GM23338 (cell line): ENCODE results near the gene AKIRIN2. TPM values are rescaled to one million over a fixed set of nuclear protein-coding genes. Genes with fewer than 3 reads are reported as not detected.
A peak's percentile ranks its signal among the peaks of the same experiment; 100 is the strongest.

ENCODE experiments used
- ATAC-seq: fragments of 200-7000 bp; cut with Tn5 transposase; 3 replicates; pipeline ENCODE4 v1.9.1; 2020
- DNase-seq: peaks from one replicate; pipeline ENCODE4 v3.0.0-alpha.2; 2015; ENCODE audit warnings: low spot score
- H2AFZ ChIP-seq: fragments of 200-600 bp; sonication (generic); 2 replicates; pipeline ENCODE4 v1.8.0; 2016; ENCODE audit warnings: antibody characterized with exemption, mild to moderate bottlenecking, moderate library complexity
- H3F3A ChIP-seq: fragments of 200-600 bp; sonication (generic); replicated peaks from 2 replicates; pipeline ENCODE4 v1.8.0; 2017; ENCODE audit warnings: antibody characterized with exemption, mixed run types, low read depth
- H3K27ac ChIP-seq: fragments of 200-600 bp; sonication (generic); 2 replicates; pipeline ENCODE4 v1.6.1; 2016; ENCODE audit warnings: low read depth
- H3K27me3 ChIP-seq: fragments of 200-600 bp; sonication (generic); 2 replicates; pipeline ENCODE4 v1.8.0; 2016; ENCODE audit warnings: mild to moderate bottlenecking, mixed run types, moderate library complexity; ENCODE audit not compliant: insufficient read depth
- H3K36me3 ChIP-seq: fragments of 200-600 bp; sonication (generic); 2 replicates; pipeline ENCODE4 v1.8.0; 2016; ENCODE audit warnings: mild to moderate bottlenecking; ENCODE audit not compliant: insufficient read depth
- H3K4me1 ChIP-seq: fragments of 200-600 bp; sonication (generic); 2 replicates; pipeline ENCODE4 v1.8.0; 2016; ENCODE audit warnings: mild to moderate bottlenecking, moderate library complexity; ENCODE audit not compliant: insufficient read depth
- H3K4me2 ChIP-seq: fragments of 200-600 bp; sonication (generic); 2 replicates; pipeline ENCODE4 v1.7.1; 2017; ENCODE audit warnings: mixed run types
- H3K4me3 ChIP-seq: fragments of 200-600 bp; sonication (generic); 2 replicates; pipeline ENCODE4 v1.6.1; 2016; ENCODE audit warnings: mixed run types
- H3K79me2 ChIP-seq: fragments of 200-600 bp; sonication (generic); replicated peaks from 2 replicates; pipeline ENCODE4 v1.8.0; 2017; ENCODE audit warnings: mild to moderate bottlenecking; ENCODE audit not compliant: insufficient read depth
- H3K9me2 ChIP-seq: fragments of 200-600 bp; sonication (generic); 2 replicates; pipeline ENCODE4 v1.8.0; 2017; ENCODE audit not compliant: insufficient read depth
- H4K20me1 ChIP-seq: fragments of 200-600 bp; sonication (generic); replicated peaks from 2 replicates; pipeline ENCODE4 v1.8.0; 2017; ENCODE audit warnings: mild to moderate bottlenecking; ENCODE audit not compliant: insufficient read depth
- H3K27ac Mint-ChIP-seq: 2 replicates; pipeline ENCODE4 v1.8.0; 2020; ENCODE audit warnings: inconsistent platforms, mild to moderate bottlenecking, moderate library complexity, mixed read lengths
- H3K27me3 Mint-ChIP-seq: 3 replicates; pipeline ENCODE4 v1.8.0; 2022; ENCODE audit warnings: low read depth, mild to moderate bottlenecking, moderate library complexity, mixed read lengths, inconsistent platforms; ENCODE audit not compliant: insufficient read depth, poor library complexity
- H3K36me3 Mint-ChIP-seq: 3 replicates; pipeline ENCODE4 v1.8.0; 2021; ENCODE audit warnings: low read depth, mild to moderate bottlenecking, inconsistent platforms, moderate library complexity, mixed read lengths
- H3K4me1 Mint-ChIP-seq: 3 replicates; pipeline ENCODE4 v1.8.0; 2020; ENCODE audit warnings: mild to moderate bottlenecking, inconsistent platforms, mixed read lengths
- H3K4me3 Mint-ChIP-seq: 3 replicates; pipeline ENCODE4 v1.8.0; 2021; ENCODE audit warnings: moderate library complexity, mild to moderate bottlenecking, inconsistent platforms, mixed read lengths
- H3K9me3 Mint-ChIP-seq: 3 replicates; pipeline ENCODE4 v1.8.0; 2020; ENCODE audit warnings: moderate library complexity, mild to moderate bottlenecking, inconsistent platforms, mixed read lengths
- CREB1 ChIP-seq: fragments of 250-450 bp; sonication (Bioruptor Pico); IDR thresholded peaks from 2 replicates; pipeline ENCODE4 v1.5.0; 2020; ENCODE audit warnings: low read depth, mild to moderate bottlenecking, moderate library complexity
- EZH2phosphoT487 ChIP-seq: fragments of 200-600 bp; sonication (generic); IDR thresholded peaks from one replicate; pipeline ENCODE4 v1.8.1; 2018; ENCODE audit warnings: antibody characterized with exemption; ENCODE audit not compliant: unreplicated experiment
- JUNB ChIP-seq: IDR thresholded peaks from one replicate; pipeline ENCODE4 v1.6.1; 2016; ENCODE audit warnings: antibody characterized with exemption; ENCODE audit not compliant: unreplicated experiment
- NANOG ChIP-seq: IDR thresholded peaks from 2 replicates; pipeline ENCODE4 v1.6.1; 2016; ENCODE audit warnings: antibody characterized with exemption, borderline replicate concordance
- POLR2AphosphoS5 ChIP-seq: IDR thresholded peaks from 2 replicates; pipeline ENCODE4 v1.6.1; 2016; ENCODE audit warnings: antibody characterized with exemption, low read depth
- STAT1 ChIP-seq: IDR thresholded peaks from one replicate; pipeline ENCODE4 v1.6.1; 2016; ENCODE audit warnings: antibody characterized with exemption; ENCODE audit not compliant: unreplicated experiment
- ZNF114 ChIP-seq: fragments of 250-450 bp; sonication (Bioruptor Pico); IDR thresholded peaks from 2 replicates; pipeline ENCODE4 v1.5.0; 2020; ENCODE audit warnings: mild to moderate bottlenecking, moderate library complexity
- polyA plus RNA-seq: library from polyadenylated mRNA; unstranded; fragments of >200 nt; fragmentation: Nextera tagmentation; extraction: Ambion mirVana; gene quantifications from 2 replicates; pipeline ENCODE4 v1.2.1, GENCODE V29; 2016
- total RNA-seq: library from RNA; depleted of rRNA; stranded (reverse); fragments of >200 nt; shearing (Covaris generic); gene quantifications from 2 replicates; pipeline ENCODE4 v1.2.3, GENCODE V29; 2014
- TF ChIP-seq, protein P1 (sequence below): IDR thresholded peaks from 2 replicates; pipeline ENCODE4 v1.6.1; 2016; ENCODE audit warnings: antibody characterized with exemption
- TF ChIP-seq, protein P2 (sequence below): IDR thresholded peaks from one replicate; pipeline ENCODE4 v1.6.1; 2018; ENCODE audit warnings: antibody characterized with exemption; ENCODE audit not compliant: unreplicated experiment
- TF ChIP-seq, protein P3 (sequence below), 2 experiments: fragments of 200-600 bp in 1 of 2; sonication (generic) in 1 of 2; conservative IDR thresholded peaks; 2 replicates each; pipeline versions ENCODE4 v1.5.1 to v1.6.1; 2016 to 2017; ENCODE audit warnings: antibody characterized with exemption in 2 of 2, low read depth in 2 of 2, mild to moderate bottlenecking in 2 of 2, moderate library complexity in 1 of 2

Gene AKIRIN2
- total and polyA plus RNA-seq, 2 experiments from 2014 or later: 62.1 to 98.1 TPM

DNA sequence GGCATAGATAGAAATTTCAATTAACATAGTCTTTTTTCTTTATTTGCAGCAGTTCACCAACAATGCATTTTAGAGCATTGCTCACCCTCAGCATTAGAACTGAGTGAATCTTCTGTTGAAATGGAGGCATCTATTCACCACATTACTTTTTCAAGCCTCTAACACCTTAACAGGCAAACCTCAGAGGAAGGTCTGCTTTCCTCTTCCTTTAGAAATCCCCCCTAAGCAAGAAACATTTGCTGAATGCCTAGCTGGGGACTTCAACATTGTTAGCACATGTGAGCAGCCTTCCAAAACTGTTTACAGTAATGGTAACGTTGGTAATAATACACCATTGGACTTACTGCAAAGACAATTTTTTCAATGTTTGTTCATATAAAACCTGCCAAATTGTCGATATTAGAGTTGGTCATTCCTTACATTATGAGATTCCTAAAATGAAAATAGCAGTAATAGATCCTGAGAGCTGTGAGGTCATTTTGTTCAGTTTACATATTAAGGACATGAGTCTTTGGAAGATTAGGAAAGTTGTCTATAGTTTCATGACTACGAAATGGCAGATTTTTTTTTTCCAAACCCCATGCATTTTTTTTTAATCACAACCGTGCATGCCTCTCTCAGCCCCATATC lies 20.6 kb upstream of the AKIRIN2 start:
- no peaks in the 10 kb centered on the region for H3K79me2 ChIP-seq
- no peaks in the 10 kb centered on the region for H3K36me3 ChIP-seq
- no peak for ATAC-seq
- H3K27ac ChIP-seq: no peak overlapping the region
- no peak overlapping the region for H3K4me2 ChIP-seq
- no peak overlapping the region for H3K4me3 ChIP-seq
- TF ChIP-seq, protein P1, sequence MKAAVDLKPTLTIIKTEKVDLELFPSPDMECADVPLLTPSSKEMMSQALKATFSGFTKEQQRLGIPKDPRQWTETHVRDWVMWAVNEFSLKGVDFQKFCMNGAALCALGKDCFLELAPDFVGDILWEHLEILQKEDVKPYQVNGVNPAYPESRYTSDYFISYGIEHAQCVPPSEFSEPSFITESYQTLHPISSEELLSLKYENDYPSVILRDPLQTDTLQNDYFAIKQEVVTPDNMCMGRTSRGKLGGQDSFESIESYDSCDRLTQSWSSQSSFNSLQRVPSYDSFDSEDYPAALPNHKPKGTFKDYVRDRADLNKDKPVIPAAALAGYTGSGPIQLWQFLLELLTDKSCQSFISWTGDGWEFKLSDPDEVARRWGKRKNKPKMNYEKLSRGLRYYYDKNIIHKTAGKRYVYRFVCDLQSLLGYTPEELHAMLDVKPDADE: no peak
- TF ChIP-seq STAT1 (no peak), POLR2AphosphoS5 (no peak), JUNB (no peak), ZNF114 (CRISPR knock-in tag) (no peak)
- DNase-seq: no peak
- no peaks in the 10 kb centered on the region for H3F3A ChIP-seq
- H3K9me2 ChIP-seq: peaks cover 9% of the 10 kb centered on the region
- H3K9me3 Mint-ChIP-seq: no peaks in the 10 kb centered on the region; the same call in 2 of the 3 replicates
- H4K20me1 ChIP-seq: no peaks in the 10 kb centered on the region
- 0 out of 2 replicates have a peak, but pooled peaks cover 16% of the 10 kb centered on the region for H3K4me1 ChIP-seq
- H3K4me1 Mint-ChIP-seq: peaks cover 12% of the 10 kb centered on the region
- H3K27me3 Mint-ChIP-seq: no peaks in the 10 kb centered on the region
- H3K27ac Mint-ChIP-seq: peak overlapping the region; percentile 93
- no peaks in the 10 kb centered on the region for H3K27me3 ChIP-seq
- peak overlapping the region; percentile 2; the same call in 1 of the 2 replicates for H2AFZ ChIP-seq
- no peaks in the 10 kb centered on the region; the same call in 2 of the 3 replicates for H3K36me3 Mint-ChIP-seq
- H3K4me3 Mint-ChIP-seq: no peak overlapping the region

DNA sequence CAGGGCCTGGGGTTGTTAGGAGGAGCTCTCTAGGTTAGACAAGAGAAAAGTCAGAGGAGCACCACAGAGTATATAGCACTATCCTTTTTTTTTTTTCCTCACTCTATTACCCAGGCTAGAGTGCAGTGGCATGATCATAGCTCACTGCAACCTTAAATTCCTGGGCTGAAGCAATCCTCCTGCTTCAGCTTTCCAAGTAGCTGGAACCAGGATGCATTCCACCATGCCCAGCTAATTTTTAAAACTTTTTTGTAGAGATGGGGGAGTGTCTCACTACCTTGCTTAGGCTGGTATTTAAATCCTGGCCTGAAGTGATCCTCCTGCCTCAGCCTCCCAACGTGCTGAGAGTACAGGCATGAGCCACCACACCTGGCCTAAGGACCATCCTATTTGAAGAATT lies 19.3 kb upstream of the AKIRIN2 start:
- Histone ChIP-seq H3F3A (no peaks in the 10 kb centered on the region), H4K20me1 (no peaks in the 10 kb centered on the region), H3K9me2 (peaks cover 7% of the 10 kb centered on the region), H3K27ac (no peak overlapping the region), H3K4me1 (0 out of 2 replicates have a peak, but pooled peaks cover 16% of the 10 kb centered on the region), H3K79me2 (no peaks in the 10 kb centered on the region), H2AFZ (no peak overlapping the region), H3K27me3 (no peaks in the 10 kb centered on the region), H3K4me2 (no peak overlapping the region), H3K36me3 (no peaks in the 10 kb centered on the region), H3K4me3 (no peak overlapping the region)
- Mint-ChIP-seq H3K4me1 (peaks cover 12% of the 10 kb centered on the region), H3K36me3 (no peaks in the 10 kb centered on the region), H3K27ac (no peak overlapping the region), H3K4me3 (no peak overlapping the region), H3K27me3 (no peaks in the 10 kb centered on the region), H3K9me3 (no peaks in the 10 kb centered on the region)
- ATAC-seq (no peak), DNase-seq (no peak)
- no peak for TF ChIP-seq NANOG
- TF ChIP-seq, protein P2, sequence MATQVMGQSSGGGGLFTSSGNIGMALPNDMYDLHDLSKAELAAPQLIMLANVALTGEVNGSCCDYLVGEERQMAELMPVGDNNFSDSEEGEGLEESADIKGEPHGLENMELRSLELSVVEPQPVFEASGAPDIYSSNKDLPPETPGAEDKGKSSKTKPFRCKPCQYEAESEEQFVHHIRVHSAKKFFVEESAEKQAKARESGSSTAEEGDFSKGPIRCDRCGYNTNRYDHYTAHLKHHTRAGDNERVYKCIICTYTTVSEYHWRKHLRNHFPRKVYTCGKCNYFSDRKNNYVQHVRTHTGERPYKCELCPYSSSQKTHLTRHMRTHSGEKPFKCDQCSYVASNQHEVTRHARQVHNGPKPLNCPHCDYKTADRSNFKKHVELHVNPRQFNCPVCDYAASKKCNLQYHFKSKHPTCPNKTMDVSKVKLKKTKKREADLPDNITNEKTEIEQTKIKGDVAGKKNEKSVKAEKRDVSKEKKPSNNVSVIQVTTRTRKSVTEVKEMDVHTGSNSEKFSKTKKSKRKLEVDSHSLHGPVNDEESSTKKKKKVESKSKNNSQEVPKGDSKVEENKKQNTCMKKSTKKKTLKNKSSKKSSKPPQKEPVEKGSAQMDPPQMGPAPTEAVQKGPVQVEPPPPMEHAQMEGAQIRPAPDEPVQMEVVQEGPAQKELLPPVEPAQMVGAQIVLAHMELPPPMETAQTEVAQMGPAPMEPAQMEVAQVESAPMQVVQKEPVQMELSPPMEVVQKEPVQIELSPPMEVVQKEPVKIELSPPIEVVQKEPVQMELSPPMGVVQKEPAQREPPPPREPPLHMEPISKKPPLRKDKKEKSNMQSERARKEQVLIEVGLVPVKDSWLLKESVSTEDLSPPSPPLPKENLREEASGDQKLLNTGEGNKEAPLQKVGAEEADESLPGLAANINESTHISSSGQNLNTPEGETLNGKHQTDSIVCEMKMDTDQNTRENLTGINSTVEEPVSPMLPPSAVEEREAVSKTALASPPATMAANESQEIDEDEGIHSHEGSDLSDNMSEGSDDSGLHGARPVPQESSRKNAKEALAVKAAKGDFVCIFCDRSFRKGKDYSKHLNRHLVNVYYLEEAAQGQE: no peak
- TF ChIP-seq, protein P3, sequence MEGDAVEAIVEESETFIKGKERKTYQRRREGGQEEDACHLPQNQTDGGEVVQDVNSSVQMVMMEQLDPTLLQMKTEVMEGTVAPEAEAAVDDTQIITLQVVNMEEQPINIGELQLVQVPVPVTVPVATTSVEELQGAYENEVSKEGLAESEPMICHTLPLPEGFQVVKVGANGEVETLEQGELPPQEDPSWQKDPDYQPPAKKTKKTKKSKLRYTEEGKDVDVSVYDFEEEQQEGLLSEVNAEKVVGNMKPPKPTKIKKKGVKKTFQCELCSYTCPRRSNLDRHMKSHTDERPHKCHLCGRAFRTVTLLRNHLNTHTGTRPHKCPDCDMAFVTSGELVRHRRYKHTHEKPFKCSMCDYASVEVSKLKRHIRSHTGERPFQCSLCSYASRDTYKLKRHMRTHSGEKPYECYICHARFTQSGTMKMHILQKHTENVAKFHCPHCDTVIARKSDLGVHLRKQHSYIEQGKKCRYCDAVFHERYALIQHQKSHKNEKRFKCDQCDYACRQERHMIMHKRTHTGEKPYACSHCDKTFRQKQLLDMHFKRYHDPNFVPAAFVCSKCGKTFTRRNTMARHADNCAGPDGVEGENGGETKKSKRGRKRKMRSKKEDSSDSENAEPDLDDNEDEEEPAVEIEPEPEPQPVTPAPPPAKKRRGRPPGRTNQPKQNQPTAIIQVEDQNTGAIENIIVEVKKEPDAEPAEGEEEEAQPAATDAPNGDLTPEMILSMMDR (conservative IDR thresholded peaks at IDR 0.05; ENCODE audit: low read depth in 2 of 2): no peak
- TF ChIP-seq, protein P1: no peak
- no peak for TF ChIP-seq EZH2phosphoT487
- no peak for TF ChIP-seq CREB1 (CRISPR knock-in tag)
- TF ChIP-seq JUNB: no peak
- TF ChIP-seq ZNF114 (CRISPR knock-in tag): no peak
- TF ChIP-seq POLR2AphosphoS5: no peak
